ENCODE data around the gene STARD3NL.
"Not testable (repeated sequence)": the region's sequence is repeated elsewhere in the genome, so short reads cannot be mapped to it uniquely, and the experiment has no call there.

The STARD3NL gene

DNA sequence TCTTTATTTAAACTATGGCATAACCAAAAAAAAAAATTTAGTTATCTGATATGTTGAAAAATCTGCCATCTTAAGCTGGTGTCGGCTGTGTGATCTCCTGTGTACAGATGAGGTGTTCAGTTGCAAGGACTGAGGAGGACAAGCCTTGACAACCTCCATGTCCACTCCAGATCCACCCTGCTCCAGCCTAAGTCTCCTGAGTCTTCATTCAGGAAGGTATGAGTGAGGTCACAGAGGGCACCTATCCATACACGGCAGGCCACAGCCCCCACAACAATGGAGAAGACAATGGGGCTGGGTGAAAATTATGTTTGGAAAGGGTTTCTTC is 79.3 kb downstream of the STARD3NL start:
- H3K27me3 ChIP-seq (ENCODE audit: insufficient read depth, low read depth, severe bottlenecking): no peaks in the 10 kb centered on the region
- TF ChIP-seq CTCF (IDR thresholded peaks at IDR 0.05; ENCODE audit: low read depth, low read length): no peak
- no peaks in the 10 kb centered on the region for H3K9me3 ChIP-seq (ENCODE audit: severe bottlenecking)
- H3K4me3 ChIP-seq (ENCODE audit: low read depth, low read length): no peak overlapping the region
- no peak for DNase-seq
- no peaks in the 10 kb centered on the region for H3K36me3 ChIP-seq
- no peak overlapping the region for H3K27ac ChIP-seq

DNA sequence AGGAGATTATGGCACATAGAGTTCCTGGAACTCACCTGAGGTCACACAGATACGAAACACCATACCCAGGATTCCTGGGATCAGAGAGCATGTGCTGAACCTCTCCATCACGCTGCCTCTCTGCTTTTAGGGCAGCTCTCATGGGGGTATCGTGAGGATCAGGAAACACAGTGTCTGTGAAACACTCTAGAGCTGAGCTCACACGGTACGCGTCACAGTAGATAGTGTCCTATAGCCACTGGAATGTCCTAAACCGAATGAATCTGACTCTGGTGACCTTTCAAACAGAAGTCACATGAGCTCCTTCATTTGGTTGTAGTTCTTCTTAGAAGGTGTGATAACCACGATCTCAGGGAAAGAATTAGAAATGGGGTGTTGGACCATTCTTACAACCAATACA is 81.1 kb downstream of the STARD3NL start:
- DNase-seq; H3K36me3 ChIP-seq; H3K4me3 ChIP-seq (ENCODE audit: low read depth, low read length); H3K9me3 ChIP-seq (ENCODE audit: severe bottlenecking); H3K27ac ChIP-seq; H3K27me3 ChIP-seq (ENCODE audit: insufficient read depth, low read depth, severe bottlenecking): not testable (repeated sequence)

GRCh38 chr7:38261601-38262000 is 83.6 kb downstream of the STARD3NL start:
- H3K9me3 ChIP-seq (ENCODE audit: severe bottlenecking); DNase-seq; H3K36me3 ChIP-seq; H3K27me3 ChIP-seq (ENCODE audit: insufficient read depth, low read depth, severe bottlenecking); H3K27ac ChIP-seq; H3K4me3 ChIP-seq (ENCODE audit: low read depth, low read length): not testable (repeated sequence)

DNA sequence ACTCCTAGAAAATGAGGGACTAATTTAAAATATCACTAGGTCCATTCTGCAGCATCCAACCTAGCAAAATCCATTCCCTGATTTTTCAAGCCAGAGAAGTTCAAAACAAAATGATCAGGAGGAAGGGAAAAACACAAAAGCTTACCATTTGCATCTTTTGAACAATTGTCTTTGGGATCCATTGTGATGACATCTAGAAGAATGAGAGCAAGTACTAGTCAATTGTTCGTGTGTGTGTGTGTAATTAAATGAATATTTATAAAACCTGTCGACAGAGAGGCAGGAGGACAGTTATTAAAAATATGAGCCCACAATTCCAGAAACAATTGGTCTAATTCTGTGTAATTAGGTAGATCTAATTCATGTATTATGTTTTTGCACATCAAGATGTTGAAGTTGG is 84.0 kb downstream of the STARD3NL start:
- not testable (repeated sequence) for H3K27ac ChIP-seq; H3K36me3 ChIP-seq; DNase-seq; H3K9me3 ChIP-seq (ENCODE audit: severe bottlenecking); H3K4me3 ChIP-seq (ENCODE audit: low read depth, low read length); H3K27me3 ChIP-seq (ENCODE audit: insufficient read depth, low read depth, severe bottlenecking)

DNA sequence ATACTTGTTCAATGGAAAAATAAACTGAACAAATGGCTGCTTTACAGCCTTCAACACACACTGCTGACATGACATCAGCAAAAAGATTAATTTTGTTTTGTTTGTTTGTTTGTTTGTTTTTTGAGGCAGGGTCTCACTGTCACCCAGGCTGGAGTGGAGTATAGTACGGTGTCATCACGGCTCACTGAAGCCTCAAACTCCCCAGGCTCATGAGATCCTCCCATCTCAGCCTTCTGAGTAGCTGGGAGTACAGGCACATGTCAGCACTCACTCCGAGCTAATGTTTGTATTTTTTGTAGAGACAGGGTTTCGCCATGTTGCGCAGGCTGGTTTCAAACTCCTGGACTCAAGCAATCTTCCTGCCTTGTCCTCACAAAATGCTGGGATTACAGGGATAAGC is 84.5 kb downstream of the STARD3NL start:
- Histone ChIP-seq H3K36me3 (no peaks in the 10 kb centered on the region), H3K27ac (no peak overlapping the region), H3K4me3 (ENCODE audit: low read depth, low read length) (no peak overlapping the region), H3K27me3 (ENCODE audit: insufficient read depth, low read depth, severe bottlenecking) (no peaks in the 10 kb centered on the region), H3K9me3 (ENCODE audit: severe bottlenecking) (no peaks in the 10 kb centered on the region)
- TF ChIP-seq CTCF (IDR thresholded peaks at IDR 0.05; ENCODE audit: low read depth, low read length): no peak
- DNase-seq: no peak

DNA sequence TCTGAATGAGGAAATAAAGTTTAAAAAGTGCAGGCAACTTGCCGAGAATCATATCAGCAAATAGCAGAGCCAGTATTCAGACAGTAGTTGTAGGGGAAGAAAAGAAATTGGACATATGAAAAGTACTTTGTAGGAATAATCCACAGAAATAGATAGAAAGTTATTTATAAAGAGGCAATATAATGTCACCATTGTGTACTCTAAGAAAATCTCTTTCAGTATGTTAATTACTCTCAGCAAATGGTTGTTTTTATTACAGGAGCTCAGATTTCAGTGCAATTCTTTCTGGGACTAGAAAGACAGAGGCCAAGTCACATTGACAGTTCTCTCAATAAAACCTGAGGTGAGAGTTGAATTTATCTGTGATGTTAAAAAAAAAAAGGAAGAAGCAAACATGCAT is 85.2 kb downstream of the STARD3NL start:
- H3K9me3 ChIP-seq (ENCODE audit: severe bottlenecking); H3K36me3 ChIP-seq; H3K4me3 ChIP-seq (ENCODE audit: low read depth, low read length); H3K27me3 ChIP-seq (ENCODE audit: insufficient read depth, low read depth, severe bottlenecking); H3K27ac ChIP-seq; DNase-seq: not testable (repeated sequence)

DNA sequence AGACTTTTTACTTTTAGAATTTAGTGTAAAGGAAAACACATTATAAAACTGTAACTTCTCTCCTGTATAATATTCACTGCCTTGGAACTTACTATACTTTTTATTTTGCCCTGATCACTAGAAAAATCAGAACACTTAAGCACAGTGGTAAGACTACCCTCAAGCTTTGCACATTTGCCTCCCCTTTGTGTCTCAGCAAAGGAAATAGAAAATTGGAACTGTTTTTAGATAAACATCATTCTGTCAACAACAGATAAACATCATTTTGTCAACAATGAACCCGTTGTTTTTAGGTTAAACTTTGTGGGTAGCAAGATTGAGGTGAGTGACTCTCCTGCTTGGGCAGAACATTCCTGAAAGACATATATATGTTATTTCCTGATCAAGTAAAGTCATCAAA is 86.6 kb downstream of the STARD3NL start:
- H3K4me3 ChIP-seq (ENCODE audit: low read depth, low read length); H3K27me3 ChIP-seq (ENCODE audit: insufficient read depth, low read depth, severe bottlenecking); DNase-seq; H3K27ac ChIP-seq; H3K9me3 ChIP-seq (ENCODE audit: severe bottlenecking); H3K36me3 ChIP-seq: not testable (repeated sequence)

- H3K36me3 ChIP-seq; H3K27ac ChIP-seq; H3K4me3 ChIP-seq (ENCODE audit: low read depth, low read length); DNase-seq; H3K9me3 ChIP-seq (ENCODE audit: severe bottlenecking); H3K27me3 ChIP-seq (ENCODE audit: insufficient read depth, low read depth, severe bottlenecking): not testable (repeated sequence)
Observed at GRCh38 chr7:38265958-38266357, 87.9 kb downstream of the STARD3NL start.

- not testable (repeated sequence) for H3K27me3 ChIP-seq (ENCODE audit: insufficient read depth, low read depth, severe bottlenecking); H3K4me3 ChIP-seq (ENCODE audit: low read depth, low read length); H3K36me3 ChIP-seq; H3K9me3 ChIP-seq (ENCODE audit: severe bottlenecking); DNase-seq; H3K27ac ChIP-seq
Observed at GRCh38 chr7:38269704-38270346, 91.8 kb downstream of the STARD3NL start.

- not testable (repeated sequence) for H3K27me3 ChIP-seq (ENCODE audit: insufficient read depth, low read depth, severe bottlenecking); H3K4me3 ChIP-seq (ENCODE audit: low read depth, low read length); H3K9me3 ChIP-seq (ENCODE audit: severe bottlenecking); DNase-seq; H3K27ac ChIP-seq; H3K36me3 ChIP-seq
Observed at GRCh38 chr7:38270405-38270804, 92.4 kb downstream of the STARD3NL start.

Measured in WERI-Rb-1 (cell line).